Neural cell (in vitro differentiated cells): ENCODE results near the gene LRMDA. TPM values are rescaled to one million over a fixed set of nuclear protein-coding genes. Genes with fewer than 3 reads are reported as not detected.

Experiments
- H2AFZ ChIP-seq: fragments of 200-600, 300-800 bp; sonication (generic), shearing (Covaris generic); 2 replicates; pipeline ENCODE4 v1.6.0; 2014; ENCODE audit warnings: low read depth, mild to moderate bottlenecking, antibody characterized with exemption, low read length, moderate library complexity
- H3F3A ChIP-seq: fragments of 200-600 bp; shearing (Covaris generic); 2 replicates; pipeline ENCODE4 v1.6.1; 2016; ENCODE audit warnings: mild to moderate bottlenecking, moderate library complexity, mixed read lengths, antibody characterized with exemption, low read length; ENCODE audit not compliant: insufficient read depth, poor library complexity, severe bottlenecking
- H3K27ac ChIP-seq: fragments of 200-600, 300-800 bp; sonication (generic), shearing (Covaris generic); 2 replicates; pipeline ENCODE4 v1.5.1; 2014; ENCODE audit warnings: mild to moderate bottlenecking, low read length, moderate library complexity
- H3K27me3 ChIP-seq: fragments of 300-800, 200-600 bp; sonication (generic), shearing (Covaris generic); 2 replicates; pipeline ENCODE4 v1.6.0; 2014; ENCODE audit warnings: mild to moderate bottlenecking, low read depth, low read length, moderate library complexity; ENCODE audit not compliant: insufficient read depth
- H3K36me3 ChIP-seq: fragments of 300-800, 200-600 bp; sonication (generic), shearing (Covaris generic); 2 replicates; pipeline ENCODE4 v1.5.1; 2014; ENCODE audit warnings: mild to moderate bottlenecking, antibody characterized with exemption, low read length, moderate library complexity; ENCODE audit not compliant: insufficient read depth
- H3K4me2 ChIP-seq: fragments of 300-800, 200-600 bp; sonication (generic), shearing (Covaris generic); 2 replicates; pipeline ENCODE4 v1.6.0; 2014; ENCODE audit warnings: mild to moderate bottlenecking, low read length
- H3K4me3 ChIP-seq: fragments of 300-800, 200-600 bp; sonication (generic), shearing (Covaris generic); 2 replicates; pipeline ENCODE4 v1.5.1; 2014; ENCODE audit warnings: mild to moderate bottlenecking, low read length, moderate library complexity
- H3K79me2 ChIP-seq: fragments of 200-600 bp; shearing (Covaris generic); replicated peaks from 2 replicates; pipeline ENCODE4 v1.6.0; 2014; ENCODE audit warnings: mild to moderate bottlenecking, low read length, moderate library complexity; ENCODE audit not compliant: insufficient read depth
- H3K9ac ChIP-seq: fragments of 300-800, 200-600 bp; sonication (generic), shearing (Covaris generic); 2 replicates; pipeline ENCODE4 v1.6.1; 2016; ENCODE audit warnings: mild to moderate bottlenecking, low read length, mixed read lengths
- H3K9me2 ChIP-seq: fragments of 200-600 bp; shearing (Covaris generic); 2 replicates; pipeline ENCODE4 v1.6.1; 2016; ENCODE audit warnings: mild to moderate bottlenecking, low read length, mixed read lengths; ENCODE audit not compliant: insufficient read depth
- H3K9me3 ChIP-seq: fragments of 200-600, 300-800 bp; sonication (generic), shearing (Covaris generic); 2 replicates; pipeline ENCODE4 v1.6.1; 2016; ENCODE audit warnings: mild to moderate bottlenecking, mixed run types, low read length, moderate library complexity, mixed read lengths
- H4K20me1 ChIP-seq: fragments of 200-600 bp; shearing (Covaris generic); 2 replicates; pipeline ENCODE4 v1.6.1; 2016; ENCODE audit warnings: mild to moderate bottlenecking, mixed run types; ENCODE audit not compliant: insufficient read depth
- EP300 ChIP-seq: fragments of 450-650 bp; conservative IDR thresholded peaks from 2 replicates; pipeline ENCODE4 v1.6.1; 2014; ENCODE audit warnings: antibody characterized with exemption, mild to moderate bottlenecking, moderate library complexity; ENCODE audit not compliant: poor library complexity, severe bottlenecking
- EZH2 ChIP-seq: fragments of 200-600, 300-800 bp; shearing (Covaris generic), sonication (generic); IDR thresholded peaks from 2 replicates; pipeline ENCODE4 v1.6.1; 2014; ENCODE audit warnings: antibody characterized with exemption, low read length, borderline replicate concordance, mild to moderate bottlenecking; ENCODE audit not compliant: insufficient read depth, poor library complexity, severe bottlenecking
- MXI1 ChIP-seq: fragments of 450-650 bp; conservative IDR thresholded peaks from 2 replicates; pipeline ENCODE4 v1.6.1; 2014; ENCODE audit warnings: antibody characterized with exemption, mild to moderate bottlenecking; ENCODE audit not compliant: poor library complexity, severe bottlenecking
- POLR2AphosphoS5 ChIP-seq: IDR thresholded peaks from 2 replicates; pipeline ENCODE4 v1.6.1; 2012
- RAD21 ChIP-seq: fragments of 450-650 bp; conservative IDR thresholded peaks from 2 replicates; pipeline ENCODE4 v1.6.1; 2014; ENCODE audit warnings: antibody characterized with exemption, mild to moderate bottlenecking, moderate library complexity
- SMC3 ChIP-seq: fragments of 450-650 bp; conservative IDR thresholded peaks from 2 replicates; pipeline ENCODE4 v1.6.1; 2014; ENCODE audit warnings: antibody characterized with exemption, mild to moderate bottlenecking, moderate library complexity; ENCODE audit not compliant: poor library complexity
- TAF1 ChIP-seq: IDR thresholded peaks from 2 replicates; pipeline ENCODE4 v1.6.1; 2012; ENCODE audit warnings: low read depth
- polyA plus RNA-seq: library from polyadenylated mRNA; depleted of rRNA; stranded (reverse); fragments of >200 nt; gene quantifications from 2 replicates; pipeline ENCODE4 v1.2.3, GENCODE V29; 2014
- TF ChIP-seq, protein P1 (sequence below): fragments of 450-650 bp; IDR thresholded peaks from 2 replicates; pipeline ENCODE4 v1.5.1; 2014; ENCODE audit warnings: antibody characterized with exemption, mild to moderate bottlenecking, moderate library complexity; ENCODE audit not compliant: poor library complexity, severe bottlenecking
- TF ChIP-seq, protein P2 (sequence below): IDR thresholded peaks from 2 replicates; pipeline ENCODE4 v1.6.1; 2012; ENCODE audit warnings: borderline replicate concordance

The LRMDA gene
- polyA plus RNA-seq, 1 donor from 2014 or later: 5.6 TPM

- TF ChIP-seq POLR2AphosphoS5: no peak
- Histone ChIP-seq H4K20me1 (no peaks in the 10 kb centered on the region), H3K36me3 (no peaks in the 10 kb centered on the region), H3K4me2 (no peak overlapping the region), H3K27me3 (peaks cover 14% of the 10 kb centered on the region), H3K9ac (no peak overlapping the region), H3K4me3 (no peak overlapping the region), H3K9me2 (no peaks in the 10 kb centered on the region), H3K27ac (no peak overlapping the region), H3K9me3 (no peaks in the 10 kb centered on the region), H2AFZ (no peak overlapping the region), H3F3A (no peaks in the 10 kb centered on the region), H3K79me2 (no peaks in the 10 kb centered on the region)
Measured at GRCh38 chr10:76195654-76196390, 764.4 kb downstream of the LRMDA start.

DNA sequence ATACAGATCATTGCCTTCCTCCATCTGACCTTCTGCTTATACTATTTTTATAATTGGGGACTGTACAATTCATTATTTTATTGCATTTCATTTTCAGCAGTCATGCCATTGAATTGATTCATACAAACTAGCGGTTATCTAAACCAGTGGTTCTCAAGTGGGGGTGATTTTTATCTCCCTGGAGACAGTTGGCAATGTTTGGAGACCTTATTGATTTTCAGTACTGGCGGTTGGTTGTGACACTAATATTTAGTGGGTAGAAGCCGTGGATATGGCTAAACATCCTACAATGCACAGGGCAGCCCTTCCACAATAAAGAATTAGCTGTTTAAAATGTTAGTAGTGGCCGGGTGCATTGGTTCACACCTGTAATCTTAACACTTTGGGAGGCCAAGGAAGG is 765.9 kb downstream of the LRMDA start:
- Histone ChIP-seq H3K9me3 (no peaks in the 10 kb centered on the region), H3K36me3 (no peaks in the 10 kb centered on the region), H3K4me3 (no peak overlapping the region), H4K20me1 (no peaks in the 10 kb centered on the region), H3F3A (no peaks in the 10 kb centered on the region), H3K9ac (no peak overlapping the region), H3K4me2 (no peak overlapping the region), H3K79me2 (no peaks in the 10 kb centered on the region), H3K27me3 (peaks cover 9% of the 10 kb centered on the region), H3K9me2 (no peaks in the 10 kb centered on the region), H3K27ac (no peak overlapping the region), H2AFZ (no peak overlapping the region)
- TF ChIP-seq EP300 (no peak), RAD21 (no peak), TAF1 (no peak), EZH2 (no peak), SMC3 (no peak), POLR2AphosphoS5 (no peak), MXI1 (no peak)
- TF ChIP-seq, protein P1, sequence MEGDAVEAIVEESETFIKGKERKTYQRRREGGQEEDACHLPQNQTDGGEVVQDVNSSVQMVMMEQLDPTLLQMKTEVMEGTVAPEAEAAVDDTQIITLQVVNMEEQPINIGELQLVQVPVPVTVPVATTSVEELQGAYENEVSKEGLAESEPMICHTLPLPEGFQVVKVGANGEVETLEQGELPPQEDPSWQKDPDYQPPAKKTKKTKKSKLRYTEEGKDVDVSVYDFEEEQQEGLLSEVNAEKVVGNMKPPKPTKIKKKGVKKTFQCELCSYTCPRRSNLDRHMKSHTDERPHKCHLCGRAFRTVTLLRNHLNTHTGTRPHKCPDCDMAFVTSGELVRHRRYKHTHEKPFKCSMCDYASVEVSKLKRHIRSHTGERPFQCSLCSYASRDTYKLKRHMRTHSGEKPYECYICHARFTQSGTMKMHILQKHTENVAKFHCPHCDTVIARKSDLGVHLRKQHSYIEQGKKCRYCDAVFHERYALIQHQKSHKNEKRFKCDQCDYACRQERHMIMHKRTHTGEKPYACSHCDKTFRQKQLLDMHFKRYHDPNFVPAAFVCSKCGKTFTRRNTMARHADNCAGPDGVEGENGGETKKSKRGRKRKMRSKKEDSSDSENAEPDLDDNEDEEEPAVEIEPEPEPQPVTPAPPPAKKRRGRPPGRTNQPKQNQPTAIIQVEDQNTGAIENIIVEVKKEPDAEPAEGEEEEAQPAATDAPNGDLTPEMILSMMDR: no peak
- TF ChIP-seq, protein P2, sequence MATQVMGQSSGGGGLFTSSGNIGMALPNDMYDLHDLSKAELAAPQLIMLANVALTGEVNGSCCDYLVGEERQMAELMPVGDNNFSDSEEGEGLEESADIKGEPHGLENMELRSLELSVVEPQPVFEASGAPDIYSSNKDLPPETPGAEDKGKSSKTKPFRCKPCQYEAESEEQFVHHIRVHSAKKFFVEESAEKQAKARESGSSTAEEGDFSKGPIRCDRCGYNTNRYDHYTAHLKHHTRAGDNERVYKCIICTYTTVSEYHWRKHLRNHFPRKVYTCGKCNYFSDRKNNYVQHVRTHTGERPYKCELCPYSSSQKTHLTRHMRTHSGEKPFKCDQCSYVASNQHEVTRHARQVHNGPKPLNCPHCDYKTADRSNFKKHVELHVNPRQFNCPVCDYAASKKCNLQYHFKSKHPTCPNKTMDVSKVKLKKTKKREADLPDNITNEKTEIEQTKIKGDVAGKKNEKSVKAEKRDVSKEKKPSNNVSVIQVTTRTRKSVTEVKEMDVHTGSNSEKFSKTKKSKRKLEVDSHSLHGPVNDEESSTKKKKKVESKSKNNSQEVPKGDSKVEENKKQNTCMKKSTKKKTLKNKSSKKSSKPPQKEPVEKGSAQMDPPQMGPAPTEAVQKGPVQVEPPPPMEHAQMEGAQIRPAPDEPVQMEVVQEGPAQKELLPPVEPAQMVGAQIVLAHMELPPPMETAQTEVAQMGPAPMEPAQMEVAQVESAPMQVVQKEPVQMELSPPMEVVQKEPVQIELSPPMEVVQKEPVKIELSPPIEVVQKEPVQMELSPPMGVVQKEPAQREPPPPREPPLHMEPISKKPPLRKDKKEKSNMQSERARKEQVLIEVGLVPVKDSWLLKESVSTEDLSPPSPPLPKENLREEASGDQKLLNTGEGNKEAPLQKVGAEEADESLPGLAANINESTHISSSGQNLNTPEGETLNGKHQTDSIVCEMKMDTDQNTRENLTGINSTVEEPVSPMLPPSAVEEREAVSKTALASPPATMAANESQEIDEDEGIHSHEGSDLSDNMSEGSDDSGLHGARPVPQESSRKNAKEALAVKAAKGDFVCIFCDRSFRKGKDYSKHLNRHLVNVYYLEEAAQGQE: no peak
